Activated naive CD4-positive, alpha-beta T cell treated with anti-CD3 and anti-CD28 coated beads, Interleukin-2, amount 50 U/mL, for 24 hours (primary cell): ENCODE data around the gene BLMH.
A peak's percentile ranks its signal among the peaks of the same experiment; 100 is the strongest.

ENCODE experiments used
- H3K27ac Mint-ChIP-seq: one replicate; pipeline ENCODE4 v1.8.0; 2021; ENCODE audit warnings: mild to moderate bottlenecking, mixed read lengths
- H3K27me3 Mint-ChIP-seq: one replicate; pipeline ENCODE4 v1.8.0; 2021; ENCODE audit warnings: mixed read lengths
- H3K36me3 Mint-ChIP-seq: one replicate; pipeline ENCODE4 v1.8.0; 2021; ENCODE audit warnings: mixed read lengths
- H3K4me1 Mint-ChIP-seq: one replicate; pipeline ENCODE4 v1.8.0; 2021; ENCODE audit warnings: mixed read lengths
- H3K4me3 Mint-ChIP-seq: one replicate; pipeline ENCODE4 v1.8.0; 2021; ENCODE audit warnings: mild to moderate bottlenecking, mixed read lengths
- H3K9me3 Mint-ChIP-seq: one replicate; pipeline ENCODE4 v1.8.0; 2021; ENCODE audit warnings: mixed read lengths

BLMH gene

GRCh38 chr17:30316736-30317135, 25.0 kb upstream of the BLMH start:
- no peaks in the 10 kb centered on the region for H3K27me3 Mint-ChIP-seq
- H3K4me3 Mint-ChIP-seq: no peak overlapping the region
- no peaks in the 10 kb centered on the region for H3K9me3 Mint-ChIP-seq
- H3K36me3 Mint-ChIP-seq: no peaks in the 10 kb centered on the region
- H3K27ac Mint-ChIP-seq: no peak overlapping the region
- peaks cover 16% of the 10 kb centered on the region for H3K4me1 Mint-ChIP-seq

GRCh38 chr17:30315106-30315505, 23.4 kb upstream of the BLMH start:
- Mint-ChIP-seq H3K4me1 (peaks cover 12% of the 10 kb centered on the region), H3K36me3 (no peaks in the 10 kb centered on the region), H3K4me3 (no peak overlapping the region), H3K9me3 (no peaks in the 10 kb centered on the region), H3K27ac (no peak overlapping the region), H3K27me3 (no peaks in the 10 kb centered on the region)

- H3K9me3 Mint-ChIP-seq: no peaks in the 10 kb centered on the region
- H3K27me3 Mint-ChIP-seq: no peaks in the 10 kb centered on the region
- H3K4me1 Mint-ChIP-seq: peaks cover 12% of the 10 kb centered on the region
- H3K27ac Mint-ChIP-seq: no peak overlapping the region
- no peak overlapping the region for H3K4me3 Mint-ChIP-seq
- H3K36me3 Mint-ChIP-seq: no peaks in the 10 kb centered on the region
Observed at GRCh38 chr17:30314474-30314873, 22.7 kb upstream of the BLMH start.

GRCh38 chr17:30312226-30312625, 20.5 kb upstream of the BLMH start:
- Mint-ChIP-seq H3K9me3 (no peaks in the 10 kb centered on the region), H3K4me3 (no peak overlapping the region), H3K36me3 (no peaks in the 10 kb centered on the region), H3K27ac (no peak overlapping the region), H3K27me3 (no peaks in the 10 kb centered on the region), H3K4me1 (peaks cover 12% of the 10 kb centered on the region)

- Mint-ChIP-seq H3K27me3 (no peaks in the 10 kb centered on the region), H3K36me3 (no peaks in the 10 kb centered on the region), H3K9me3 (no peaks in the 10 kb centered on the region), H3K27ac (no peak overlapping the region), H3K4me1 (peaks cover 10% of the 10 kb centered on the region), H3K4me3 (no peak overlapping the region)
Observed at GRCh38 chr17:30310562-30310961, 18.8 kb upstream of the BLMH start.

- Mint-ChIP-seq H3K36me3 (no peaks in the 10 kb centered on the region), H3K27ac (no peak overlapping the region), H3K4me3 (no peak overlapping the region), H3K27me3 (no peaks in the 10 kb centered on the region), H3K4me1 (no peaks in the 10 kb centered on the region), H3K9me3 (no peaks in the 10 kb centered on the region)
Observed at GRCh38 chr17:30309591-30309990, 17.8 kb upstream of the BLMH start.

- Mint-ChIP-seq H3K27me3 (no peaks in the 10 kb centered on the region), H3K4me3 (no peak overlapping the region), H3K9me3 (no peaks in the 10 kb centered on the region), H3K4me1 (no peaks in the 10 kb centered on the region), H3K27ac (no peak overlapping the region), H3K36me3 (no peaks in the 10 kb centered on the region)
Observed at GRCh38 chr17:30308406-30308805, 16.7 kb upstream of the BLMH start.

- H3K9me3 Mint-ChIP-seq: no peaks in the 10 kb centered on the region
- H3K36me3 Mint-ChIP-seq: no peaks in the 10 kb centered on the region
Observed at GRCh38 chr17:30304778-30305177, 13.0 kb upstream of the BLMH start.

GRCh38 chr17:30302241-30302640, 10.5 kb upstream of the BLMH start:
- H3K4me3 Mint-ChIP-seq: no peak overlapping the region
- no peaks in the 10 kb centered on the region for H3K27me3 Mint-ChIP-seq
- H3K9me3 Mint-ChIP-seq: no peaks in the 10 kb centered on the region
- H3K4me1 Mint-ChIP-seq: peaks cover 18% of the 10 kb centered on the region
- no peaks in the 10 kb centered on the region for H3K36me3 Mint-ChIP-seq
- H3K27ac Mint-ChIP-seq: no peak overlapping the region

More at GRCh38 chr17:30304778-30305177, 13.0 kb upstream of the BLMH start:
- H3K4me3 Mint-ChIP-seq: no peak overlapping the region
- H3K27me3 Mint-ChIP-seq: no peaks in the 10 kb centered on the region
- peaks cover 14% of the 10 kb centered on the region for H3K4me1 Mint-ChIP-seq
- no peak overlapping the region for H3K27ac Mint-ChIP-seq

- Mint-ChIP-seq H3K36me3 (no peaks in the 10 kb centered on the region), H3K27me3 (no peaks in the 10 kb centered on the region), H3K4me3 (no peak overlapping the region), H3K4me1 (peaks cover 18% of the 10 kb centered on the region), H3K27ac (no peak overlapping the region), H3K9me3 (no peaks in the 10 kb centered on the region)
Observed at GRCh38 chr17:30300818-30301217, 9.1 kb upstream of the BLMH start.

- H3K36me3 Mint-ChIP-seq: no peaks in the 10 kb centered on the region
- no peaks in the 10 kb centered on the region for H3K27me3 Mint-ChIP-seq
- no peaks in the 10 kb centered on the region for H3K9me3 Mint-ChIP-seq
- no peak overlapping the region for H3K27ac Mint-ChIP-seq
- H3K4me3 Mint-ChIP-seq: no peak overlapping the region
- H3K4me1 Mint-ChIP-seq: peaks cover 18% of the 10 kb centered on the region
Observed at GRCh38 chr17:30299000-30299399, 7.3 kb upstream of the BLMH start.

- no peaks in the 10 kb centered on the region for H3K36me3 Mint-ChIP-seq
- no peak overlapping the region for H3K4me3 Mint-ChIP-seq
- H3K27ac Mint-ChIP-seq: no peak overlapping the region
- no peaks in the 10 kb centered on the region for H3K27me3 Mint-ChIP-seq
- H3K9me3 Mint-ChIP-seq: no peaks in the 10 kb centered on the region
- H3K4me1 Mint-ChIP-seq: peaks cover 18% of the 10 kb centered on the region
Observed at GRCh38 chr17:30297715-30298114, 6.0 kb upstream of the BLMH start.

GRCh38 chr17:30296499-30297080, 4.8 kb upstream of the BLMH start:
- Mint-ChIP-seq H3K36me3 (no peaks in the 10 kb centered on the region), H3K9me3 (no peaks in the 10 kb centered on the region), H3K27me3 (no peaks in the 10 kb centered on the region), H3K4me3 (no peak overlapping the region), H3K4me1 (peaks cover 18% of the 10 kb centered on the region), H3K27ac (no peak overlapping the region)

GRCh38 chr17:30292286-30292858, 628 bp upstream of the BLMH start:
- Mint-ChIP-seq H3K9me3 (no peaks in the 10 kb centered on the region), H3K27ac (no peak overlapping the region), H3K4me1 (peaks cover 20% of the 10 kb centered on the region), H3K27me3 (no peaks in the 10 kb centered on the region), H3K4me3 (peak overlapping the region; percentile 65), H3K36me3 (peaks cover 6% of the 10 kb centered on the region)

- Mint-ChIP-seq H3K4me3 (peak overlapping the region; percentile 97), H3K9me3 (no peaks in the 10 kb centered on the region), H3K27ac (peak overlapping the region; percentile 96), H3K27me3 (no peaks in the 10 kb centered on the region), H3K4me1 (peaks cover 29% of the 10 kb centered on the region), H3K36me3 (peaks cover 6% of the 10 kb centered on the region)
Observed at GRCh38 chr17:30290696-30291542, 825 bp downstream of the BLMH start.

GRCh38 chr17:30290077-30290476, 1.7 kb downstream of the BLMH start:
- peak overlapping the region; percentile 10 for H3K27ac Mint-ChIP-seq
- peaks cover 30% of the 10 kb centered on the region for H3K4me1 Mint-ChIP-seq
- H3K27me3 Mint-ChIP-seq: no peaks in the 10 kb centered on the region
- H3K9me3 Mint-ChIP-seq: no peaks in the 10 kb centered on the region
- H3K4me3 Mint-ChIP-seq: peak overlapping the region; percentile 97
- peaks cover 8% of the 10 kb centered on the region for H3K36me3 Mint-ChIP-seq
